ENCODE measurements around the gene APOL1. TPM values are rescaled to one million over a fixed set of nuclear protein-coding genes. Genes with fewer than 3 reads are reported as not detected.
"Not testable (repeated sequence)": the region's sequence is repeated elsewhere in the genome, so short reads cannot be mapped to it uniquely, and the experiment has no call there.

The APOL1 gene
- total and polyA plus RNA-seq, 10 of the 15 experiments (the other 5 are each of a cell fraction or from before 2014, with no cell fraction given) = 9.0 to 42.0 (median 17.6) TPM

- H3K4me1 ChIP-seq (ENCODE audit: control insufficient read depth, insufficient read depth, low read length); intact Hi-C loops (cut with micrococcal nuclease; ENCODE audit: unreplicated experiment); H3K27me3 ChIP-seq (replicated peaks in 1 of 2; ENCODE audit: control insufficient read depth in 2 of 2, insufficient read depth in 2 of 2, low read length in 1 of 2); ATAC-seq; in situ Hi-C loops (cut with MboI); SMC1A ChIA-PET (ENCODE audit: uncharacterized antibody, unreplicated experiment); H3K27ac ChIP-seq (ENCODE audit: control insufficient read depth, insufficient read depth); H3K79me2 ChIP-seq (ENCODE audit: control insufficient read depth, insufficient read depth, low read length); BruUV-seq (replicated peaks); H3K36me3 ChIP-seq (ENCODE audit: control insufficient read depth in 2 of 2, insufficient read depth in 2 of 2, low read length in 1 of 2); DNase-seq (ENCODE audit: low read depth, low spot score); H3K4me3 ChIP-seq; H4K20me1 ChIP-seq (ENCODE audit: control insufficient read depth, insufficient read depth); FAIRE-seq; H2AFZ ChIP-seq (ENCODE audit: control insufficient read depth, low read depth, low read length); H3K9ac ChIP-seq (ENCODE audit: control insufficient read depth, insufficient read depth, low read length); H3K9me3 ChIP-seq (replicated peaks; ENCODE audit: control insufficient read depth, insufficient read depth, low read length); RAD21 ChIA-PET (ENCODE audit: unreplicated experiment); H3K4me2 ChIP-seq (ENCODE audit: control insufficient read depth, insufficient read depth): not testable (repeated sequence)
- 69% methylated on average over 5 of the region's 5 CpGs for WGBS (ENCODE audit: insufficient coverage, insufficient replicate concordance, low lambda C conversion rate, missing lambda C conversion rate)
- ChIA-PET CTCF (interaction anchor here (1.3 to 3.1 kb wide), 2 partner anchors 13 to 30 kb away, joined by 4 to 21 read pairs; partner anchors contain the start of gene APOL2), POLR2A (interaction anchor here (1.0 kb wide), 1 partner anchor 41 kb away, joined by 3 read pairs; no protein-coding TSS in a partner anchor)
- 0 out of 2 replicates have a peak, but pooled peaks have one; percentile 40 for TF ChIP-seq CBX5 (IDR thresholded peaks at IDR 0.05; ENCODE audit: low read depth)
- peak; percentile 43 for TF ChIP-seq MLLT1 (IDR thresholded peaks at IDR 0.05)
Observed at GRCh38 chr22:36209488-36209908, 43.4 kb upstream of the APOL1 start.

GRCh38 chr22:36210224-36210623 lies 42.7 kb upstream of the APOL1 start:
- Histone ChIP-seq H3K79me2 (ENCODE audit: control insufficient read depth, insufficient read depth, low read length) (no peaks in the 10 kb centered on the region), H3K27ac (ENCODE audit: control insufficient read depth, insufficient read depth) (no peak overlapping the region), H3K4me2 (ENCODE audit: control insufficient read depth, insufficient read depth) (no peak overlapping the region), H3K9ac (ENCODE audit: control insufficient read depth, insufficient read depth, low read length) (no peak overlapping the region), H3K4me3 (no peak overlapping the region), H3K9me3 (replicated peaks; ENCODE audit: control insufficient read depth, insufficient read depth, low read length) (peaks cover 2% of the 10 kb centered on the region; the same call in 1 of the 3 replicates), H3K27me3 (replicated peaks in 1 of 2; ENCODE audit: control insufficient read depth in 2 of 2, insufficient read depth in 2 of 2, low read length in 1 of 2) (no peaks in the 10 kb centered on the region), H2AFZ (ENCODE audit: control insufficient read depth, low read depth, low read length) (no peak overlapping the region), H3K4me1 (ENCODE audit: control insufficient read depth, insufficient read depth, low read length) (peaks cover 4% of the 10 kb centered on the region), H4K20me1 (ENCODE audit: control insufficient read depth, insufficient read depth) (no peaks in the 10 kb centered on the region), H3K36me3 (ENCODE audit: control insufficient read depth in 2 of 2, insufficient read depth in 2 of 2, low read length in 1 of 2) (no peaks in the 10 kb centered on the region)
- intact Hi-C loops (cut with micrococcal nuclease; ENCODE audit: unreplicated experiment) = no loop called here
- ChIA-PET POLR2A (no interaction called here), SMC1A (ENCODE audit: uncharacterized antibody, unreplicated experiment) (interaction anchor here (0.8 to 2.0 kb wide), 2 partner anchors 8 to 11 kb away, joined by 4 to 9 read pairs; no protein-coding TSS in a partner anchor), CTCF (interaction anchor here (2.7 to 2.8 kb wide), 2 partner anchors 11 to 15 kb away, joined by 11 to 13 read pairs; no protein-coding TSS in a partner anchor), RAD21 (ENCODE audit: unreplicated experiment) (no interaction called here)
- WGBS (ENCODE audit: insufficient coverage, insufficient replicate concordance, low lambda C conversion rate, missing lambda C conversion rate) = 96% methylated on average over 3 of the region's 3 CpGs
- DNase-seq (ENCODE audit: low read depth, low spot score) (no peak), FAIRE-seq (no peak), ATAC-seq (no peak)
- in situ Hi-C loops (cut with MboI) = no loop called here
- BruUV-seq (replicated peaks) = no TSS peak
- no peak for TF ChIP-seq IRF4 (IDR thresholded peaks at IDR 0.05; ENCODE audit: low read depth, low read length)
- no peak for TF ChIP-seq NBN (IDR thresholded peaks at IDR 0.05)
- no peak for TF ChIP-seq RAD21 (IDR thresholded peaks at IDR 0.05; ENCODE audit: insufficient read depth, low read depth, low read length)
- TF ChIP-seq ATF3 (IDR thresholded peaks at IDR 0.05; ENCODE audit: borderline replicate concordance, extremely low read depth, low read depth, low read length) = no peak
- TF ChIP-seq REST (IDR thresholded peaks at IDR 0.05; ENCODE audit: low read depth, low read length) = no peak
- TF ChIP-seq IRF5 (IDR thresholded peaks at IDR 0.05; ENCODE audit: borderline replicate concordance) = no peak
